ENCODE results near the gene TAF6L. TPM values are rescaled to one million over a fixed set of nuclear protein-coding genes. Genes with fewer than 3 reads are reported as not detected.

TAF6L gene
- total RNA-seq, 1 experiment from 2014 or later, result 42.1 TPM

- TF ChIP-seq JUN (CRISPR knock-in tag; IDR thresholded peaks at IDR 0.05), result peak; percentile 65; the same call in 1 of the 2 replicates
- peak; percentile 83; the same call in 1 of the 2 replicates for TF ChIP-seq IRF1 (CRISPR knock-in tag; IDR thresholded peaks at IDR 0.05)
- TF ChIP-seq RELA (CRISPR knock-in tag; IDR thresholded peaks at IDR 0.05; ENCODE audit: borderline replicate concordance), result no peak
- 0 out of 2 replicates have a peak, but pooled peaks have one; percentile 49 for TF ChIP-seq ZNF281 (CRISPR knock-in tag; IDR thresholded peaks at IDR 0.05)
These were observed 34.1 kb downstream of the TAF6L start, which contains the start of gene NXF1 (continued) for GRCh38 chr11:62805076-62805892.

GRCh38 chr11:62805961-62806441 lies 34.8 kb downstream of the TAF6L start:
- DNase-seq (ENCODE audit: low spot score) (no peak), ATAC-seq (no peak; the same call in 1 of the 2 replicates)
- ChIA-PET CTCF (interaction anchor here (0.6 to 2.3 kb wide), 9 partner anchors 19 to 413 kb away, joined by 3 to 23 read pairs (median 4); partner anchors contain the start of genes SLC3A2, STX5, TAF6L and TMEM179B), POLR2A (interaction anchor here (0.5 to 2.3 kb wide), 13 partner anchors 10 to 1620 kb away, joined by 3 to 15 read pairs (median 4); partner anchors contain the start of genes C11orf98, CSKMT, STX5 and TEX54)
- H3K27ac Mint-ChIP-seq, result peak overlapping the region; percentile 96
- H3K36me3 Mint-ChIP-seq, result peaks cover 21% of the 10 kb centered on the region
- H3K9me3 Mint-ChIP-seq, result no peaks in the 10 kb centered on the region
- TF ChIP-seq ZBTB21 (CRISPR knock-in tag; IDR thresholded peaks at IDR 0.05; ENCODE audit: borderline replicate concordance), result no peak
- no peak for TF ChIP-seq STAT6 (CRISPR knock-in tag; conservative IDR thresholded peaks at IDR 0.05; ENCODE audit: low read depth)
- TF ChIP-seq SOX15 (CRISPR knock-in tag; IDR thresholded peaks at IDR 0.05), result no peak
- TF ChIP-seq, protein P1, sequence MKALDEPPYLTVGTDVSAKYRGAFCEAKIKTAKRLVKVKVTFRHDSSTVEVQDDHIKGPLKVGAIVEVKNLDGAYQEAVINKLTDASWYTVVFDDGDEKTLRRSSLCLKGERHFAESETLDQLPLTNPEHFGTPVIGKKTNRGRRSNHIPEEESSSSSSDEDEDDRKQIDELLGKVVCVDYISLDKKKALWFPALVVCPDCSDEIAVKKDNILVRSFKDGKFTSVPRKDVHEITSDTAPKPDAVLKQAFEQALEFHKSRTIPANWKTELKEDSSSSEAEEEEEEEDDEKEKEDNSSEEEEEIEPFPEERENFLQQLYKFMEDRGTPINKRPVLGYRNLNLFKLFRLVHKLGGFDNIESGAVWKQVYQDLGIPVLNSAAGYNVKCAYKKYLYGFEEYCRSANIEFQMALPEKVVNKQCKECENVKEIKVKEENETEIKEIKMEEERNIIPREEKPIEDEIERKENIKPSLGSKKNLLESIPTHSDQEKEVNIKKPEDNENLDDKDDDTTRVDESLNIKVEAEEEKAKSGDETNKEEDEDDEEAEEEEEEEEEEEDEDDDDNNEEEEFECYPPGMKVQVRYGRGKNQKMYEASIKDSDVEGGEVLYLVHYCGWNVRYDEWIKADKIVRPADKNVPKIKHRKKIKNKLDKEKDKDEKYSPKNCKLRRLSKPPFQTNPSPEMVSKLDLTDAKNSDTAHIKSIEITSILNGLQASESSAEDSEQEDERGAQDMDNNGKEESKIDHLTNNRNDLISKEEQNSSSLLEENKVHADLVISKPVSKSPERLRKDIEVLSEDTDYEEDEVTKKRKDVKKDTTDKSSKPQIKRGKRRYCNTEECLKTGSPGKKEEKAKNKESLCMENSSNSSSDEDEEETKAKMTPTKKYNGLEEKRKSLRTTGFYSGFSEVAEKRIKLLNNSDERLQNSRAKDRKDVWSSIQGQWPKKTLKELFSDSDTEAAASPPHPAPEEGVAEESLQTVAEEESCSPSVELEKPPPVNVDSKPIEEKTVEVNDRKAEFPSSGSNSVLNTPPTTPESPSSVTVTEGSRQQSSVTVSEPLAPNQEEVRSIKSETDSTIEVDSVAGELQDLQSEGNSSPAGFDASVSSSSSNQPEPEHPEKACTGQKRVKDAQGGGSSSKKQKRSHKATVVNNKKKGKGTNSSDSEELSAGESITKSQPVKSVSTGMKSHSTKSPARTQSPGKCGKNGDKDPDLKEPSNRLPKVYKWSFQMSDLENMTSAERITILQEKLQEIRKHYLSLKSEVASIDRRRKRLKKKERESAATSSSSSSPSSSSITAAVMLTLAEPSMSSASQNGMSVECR (CRISPR knock-in tag; IDR thresholded peaks at IDR 0.05; ENCODE audit: borderline replicate concordance), result no peak; the same call in 1 of the 2 replicates
- no peak for TF ChIP-seq KAT7 (CRISPR knock-in tag; IDR thresholded peaks at IDR 0.05; ENCODE audit: borderline replicate concordance)
- TF ChIP-seq, protein P2, sequence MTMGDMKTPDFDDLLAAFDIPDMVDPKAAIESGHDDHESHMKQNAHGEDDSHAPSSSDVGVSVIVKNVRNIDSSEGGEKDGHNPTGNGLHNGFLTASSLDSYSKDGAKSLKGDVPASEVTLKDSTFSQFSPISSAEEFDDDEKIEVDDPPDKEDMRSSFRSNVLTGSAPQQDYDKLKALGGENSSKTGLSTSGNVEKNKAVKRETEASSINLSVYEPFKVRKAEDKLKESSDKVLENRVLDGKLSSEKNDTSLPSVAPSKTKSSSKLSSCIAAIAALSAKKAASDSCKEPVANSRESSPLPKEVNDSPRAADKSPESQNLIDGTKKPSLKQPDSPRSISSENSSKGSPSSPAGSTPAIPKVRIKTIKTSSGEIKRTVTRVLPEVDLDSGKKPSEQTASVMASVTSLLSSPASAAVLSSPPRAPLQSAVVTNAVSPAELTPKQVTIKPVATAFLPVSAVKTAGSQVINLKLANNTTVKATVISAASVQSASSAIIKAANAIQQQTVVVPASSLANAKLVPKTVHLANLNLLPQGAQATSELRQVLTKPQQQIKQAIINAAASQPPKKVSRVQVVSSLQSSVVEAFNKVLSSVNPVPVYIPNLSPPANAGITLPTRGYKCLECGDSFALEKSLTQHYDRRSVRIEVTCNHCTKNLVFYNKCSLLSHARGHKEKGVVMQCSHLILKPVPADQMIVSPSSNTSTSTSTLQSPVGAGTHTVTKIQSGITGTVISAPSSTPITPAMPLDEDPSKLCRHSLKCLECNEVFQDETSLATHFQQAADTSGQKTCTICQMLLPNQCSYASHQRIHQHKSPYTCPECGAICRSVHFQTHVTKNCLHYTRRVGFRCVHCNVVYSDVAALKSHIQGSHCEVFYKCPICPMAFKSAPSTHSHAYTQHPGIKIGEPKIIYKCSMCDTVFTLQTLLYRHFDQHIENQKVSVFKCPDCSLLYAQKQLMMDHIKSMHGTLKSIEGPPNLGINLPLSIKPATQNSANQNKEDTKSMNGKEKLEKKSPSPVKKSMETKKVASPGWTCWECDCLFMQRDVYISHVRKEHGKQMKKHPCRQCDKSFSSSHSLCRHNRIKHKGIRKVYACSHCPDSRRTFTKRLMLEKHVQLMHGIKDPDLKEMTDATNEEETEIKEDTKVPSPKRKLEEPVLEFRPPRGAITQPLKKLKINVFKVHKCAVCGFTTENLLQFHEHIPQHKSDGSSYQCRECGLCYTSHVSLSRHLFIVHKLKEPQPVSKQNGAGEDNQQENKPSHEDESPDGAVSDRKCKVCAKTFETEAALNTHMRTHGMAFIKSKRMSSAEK (CRISPR knock-in tag; IDR thresholded peaks at IDR 0.05; ENCODE audit: borderline replicate concordance), result no peak
- TF ChIP-seq SP1 (CRISPR knock-in tag; conservative IDR thresholded peaks at IDR 0.05), result no peak
- no peak for TF ChIP-seq TEAD1 (CRISPR knock-in tag; IDR thresholded peaks at IDR 0.05)
- peak overlapping the region; percentile 98 for H3K4me3 Mint-ChIP-seq
- peaks cover 22% of the 10 kb centered on the region for H3K4me1 Mint-ChIP-seq
- no peaks in the 10 kb centered on the region for H3K27me3 Mint-ChIP-seq (ENCODE audit: low read depth)

Measured in WTC11 (cell line).